Measurements from ENCODE around the gene GRIA2. TPM values are rescaled to one million over a fixed set of nuclear protein-coding genes. Genes with fewer than 3 reads are reported as not detected.

The GRIA2 gene
- total RNA-seq, 1 donor: not detected

GRCh38 chr4:157358851-157359250, 138.3 kb downstream of the GRIA2 start:
- no peak for DNase-seq (ENCODE audit: low read depth in 2 of 3, low spot score in 2 of 3)

- no peak for DNase-seq (ENCODE audit: low read depth in 2 of 3, low spot score in 2 of 3)
These were observed 142.8 kb downstream of the GRIA2 start for GRCh38 chr4:157363360-157363759.

GRCh38 chr4:157372154-157372553, 151.6 kb downstream of the GRIA2 start:
- DNase-seq (ENCODE audit: low read depth in 2 of 3, low spot score in 2 of 3): no peak

- DNase-seq (ENCODE audit: low read depth in 2 of 3, low spot score in 2 of 3): no peak
These were observed 152.0 kb downstream of the GRIA2 start for GRCh38 chr4:157372567-157372966.

- no peak for DNase-seq (ENCODE audit: low read depth in 2 of 3, low spot score in 2 of 3)
These were observed 169.2 kb downstream of the GRIA2 start for GRCh38 chr4:157389741-157390140.

DNA sequence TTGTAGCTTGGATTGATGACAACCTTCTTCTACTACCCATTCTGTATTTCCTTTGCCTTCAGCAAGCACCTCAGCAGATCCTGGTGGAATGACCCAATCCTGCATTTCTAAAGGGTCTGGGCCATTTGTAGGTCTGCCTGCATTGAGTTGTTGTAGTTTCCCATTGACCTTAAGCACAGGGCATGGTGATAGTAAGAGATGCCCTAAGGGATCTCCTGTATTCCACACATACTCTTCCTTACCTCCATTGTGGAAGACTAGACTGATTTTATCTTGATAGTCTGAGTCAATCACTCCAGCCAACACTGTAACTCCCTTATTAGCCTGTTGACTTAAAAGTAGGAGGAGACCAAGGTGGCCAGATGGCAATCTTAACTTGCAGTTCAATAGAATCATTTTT, 184.5 kb downstream of the GRIA2 start:
- no peak for DNase-seq (ENCODE audit: low read depth in 2 of 3, low spot score in 2 of 3)

Small RNAs within 50 kb of the gene (small RNA-seq; reads per million reads assigned to genes)
- gene RNU6-582P: not detected

Other genes starting within 250 kb of the GRIA2 start
- gene PDGFC, start 248.9 kb upstream of the GRIA2 start, total RNA-seq: 16.4 TPM
- 0.81 TPM for gene GLRB, start 144.6 kb upstream of the GRIA2 start, total RNA-seq